Thyroid gland (tissue), 4 donors: ENCODE data around the gene PAM.

Source experiments
- CTCF ChIP-seq, 6 experiments: fragments of 200-600 bp in 3 of 6; fragments of 450-650 bp in 3 of 6; sonication (generic) in 3 of 6; IDR thresholded peaks; one replicate each; pipeline ENCODE4 v1.5.1; 2016 to 2019; ENCODE audit warnings: antibody characterized with exemption in 6 of 6, mild to moderate bottlenecking in 2 of 6, inconsistent platforms in 1 of 6, moderate library complexity in 1 of 6
- POLR2A ChIP-seq, 2 donors: fragments of 450-650 bp; IDR thresholded peaks; one replicate each; pipeline ENCODE4 v1.6.1; 2017; ENCODE audit warnings: antibody characterized with exemption in 2 of 2, mild to moderate bottlenecking in 2 of 2, moderate library complexity in 1 of 2

GRCh38 chr5:102720969-102721368 is 34.1 kb upstream of the PAM start:
- TF ChIP-seq CTCF (IDR thresholded peaks at IDR 0.05) (no peak), POLR2A (IDR thresholded peaks at IDR 0.05) (no peak)
